GM12873 (cell line): ENCODE results near the gene GSTO2.

ENCODE experiments used
- CTCF ChIP-seq: IDR thresholded peaks from 2 replicates; pipeline ENCODE4 v1.5.1; 2012; ENCODE audit warnings: low read depth, mild to moderate bottlenecking, moderate library complexity, low read length, control low read depth; ENCODE audit not compliant: insufficient read depth; ENCODE audit errors: missing control alignments

GSTO2 gene

DNA sequence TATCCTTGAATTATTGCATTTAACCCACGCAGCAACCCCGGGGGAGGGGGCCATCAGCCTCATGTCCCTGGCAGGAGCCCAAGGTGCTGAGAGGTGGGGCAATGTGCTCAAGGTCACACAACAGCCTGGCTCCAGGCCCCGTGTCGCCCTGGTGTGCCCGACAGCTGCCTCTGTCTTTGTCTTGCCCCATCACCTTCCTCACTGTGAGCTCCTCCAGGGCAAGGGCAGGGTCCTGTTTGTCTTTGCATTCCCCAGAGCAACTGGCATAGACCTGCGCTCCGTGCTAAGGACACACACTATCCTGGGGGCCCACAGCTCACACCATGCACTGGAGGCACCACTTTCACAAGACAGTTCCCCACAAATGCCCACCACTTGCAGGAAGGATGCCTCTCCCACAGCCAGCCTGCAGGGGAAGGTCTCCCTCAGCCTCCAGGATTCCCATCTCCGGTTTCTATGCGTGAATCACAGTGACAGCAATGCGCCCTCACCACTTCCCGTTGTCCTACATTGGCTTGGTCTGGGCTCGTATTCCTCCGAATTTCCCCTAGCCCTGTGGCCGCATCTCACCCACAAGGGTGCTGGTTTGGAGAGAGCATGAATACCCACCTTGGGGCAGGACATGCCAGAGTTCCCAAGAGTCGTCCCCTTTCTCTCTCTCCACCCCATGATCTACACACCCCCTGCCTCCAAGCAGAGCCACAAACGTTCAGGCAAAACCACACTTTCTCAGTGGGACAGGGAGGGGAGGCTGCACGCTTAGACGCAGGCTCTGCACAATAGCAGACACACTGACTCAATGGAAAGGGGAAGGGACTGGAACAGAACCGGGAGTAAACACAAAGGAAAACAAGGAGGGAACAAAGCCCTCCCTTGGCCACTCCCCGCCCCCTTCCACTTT is 59.0 kb downstream of the GSTO2 start:
- TF ChIP-seq CTCF: no peak

- no peak for TF ChIP-seq CTCF
Measured at GRCh38 chr10:104328646-104328895, 59.6 kb downstream of the GSTO2 start.

- no peak for TF ChIP-seq CTCF
Measured at GRCh38 chr10:104328896-104329710, 60.1 kb downstream of the GSTO2 start.

DNA sequence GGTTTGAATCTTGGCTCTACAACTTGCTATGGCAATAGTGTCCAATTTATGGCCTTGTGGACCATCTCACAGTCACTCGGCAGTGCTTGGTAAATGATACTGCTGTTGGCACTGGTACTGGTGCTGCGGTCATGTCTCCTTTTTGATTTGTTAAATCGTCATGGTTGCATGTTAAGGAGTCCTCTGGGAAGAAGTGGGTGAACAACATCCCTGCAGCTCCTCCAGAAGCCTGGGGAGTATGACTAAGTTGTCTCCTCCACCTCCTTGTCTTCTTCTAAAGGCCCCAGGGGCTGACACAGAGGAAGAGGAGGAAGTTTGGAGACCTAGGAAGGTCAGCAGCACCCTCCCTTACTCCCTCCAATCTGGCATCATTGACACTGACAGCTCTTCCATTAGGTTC is 60.8 kb downstream of the GSTO2 start:
- TF ChIP-seq CTCF: no peak

- no peak for TF ChIP-seq CTCF
Measured at GRCh38 chr10:104330168-104331110, 61.5 kb downstream of the GSTO2 start.

GRCh38 chr10:104331208-104331838 is 62.3 kb downstream of the GSTO2 start:
- TF ChIP-seq CTCF: no peak
